AG04450 (cell line): ENCODE measurements around the gene ARHGAP1. TPM values are rescaled to one million over a fixed set of nuclear protein-coding genes. Genes with fewer than 3 reads are reported as not detected.

Source experiments
- CTCF ChIA-PET: fragments of 300-600, 350-600 bp; formaldehyde crosslinking; extraction: SDS; loops from one replicate; lab custom pipeline; 2022; ENCODE audit warnings: antibody characterized with exemption, inconsistent platforms; lab: Charles Lee
- POLR2A ChIA-PET: fragments of 350-600 bp; formaldehyde crosslinking; extraction: SDS; loops from one replicate; lab custom pipeline; 2021; ENCODE audit warnings: antibody characterized with exemption, inconsistent platforms; lab: Yijun Ruan, JAX
- DNase-seq: peaks from one replicate; pipeline ENCODE4 v3.0.0-alpha.2; 2011; ENCODE audit warnings: low read depth, low spot score
- H3K27ac ChIP-seq: one replicate; pipeline ENCODE4 v1.5.1; 2012; ENCODE audit warnings: low read depth, low read length, control low read depth
- H3K27me3 ChIP-seq: one replicate; pipeline ENCODE4 v1.6.0; 2012; ENCODE audit warnings: low read length; ENCODE audit not compliant: control insufficient read depth, insufficient read depth
- H3K4me3 ChIP-seq: 2 replicates; pipeline ENCODE4 v1.5.1; 2011; ENCODE audit warnings: mild to moderate bottlenecking, low read depth, low read length, control low read depth
- H3K9me3 ChIP-seq: 2 replicates; pipeline ENCODE4 v1.5.1; 2012; ENCODE audit warnings: low read length; ENCODE audit not compliant: control insufficient read depth, insufficient read depth
- CTCF ChIP-seq: IDR thresholded peaks from 2 replicates; pipeline ENCODE4 v1.5.1; 2011; ENCODE audit warnings: low read depth, low read length, control low read depth, inconsistent platforms
- polyA plus RNA-seq: library from polyadenylated mRNA; depleted of rRNA; stranded (reverse); fragments of >200 nt; gene quantifications from 2 replicates; pipeline ENCODE4 v1.2.3, GENCODE V29; 2011; rRNA removed

The ARHGAP1 gene
- polyA plus RNA-seq, 1 experiment, result 42.4 TPM

GRCh38 chr11:46628961-46629360, 71.5 kb downstream of the ARHGAP1 start:
- Histone ChIP-seq H3K9me3 (no peaks in the 10 kb centered on the region), H3K4me3 (no peak overlapping the region), H3K27me3 (no peaks in the 10 kb centered on the region), H3K27ac (no peak overlapping the region)
- ChIA-PET CTCF (interaction anchor here (1.9 kb wide), 1 partner anchor 11 kb away, joined by 9 read pairs; the partner anchor contains the start of genes ATG13 and HARBI1), POLR2A (no interaction called here)
- TF ChIP-seq CTCF, result no peak
- DNase-seq, result no peak

Other genes with a start within 250 kb of the ARHGAP1 start
- 12.2 and 12.8 TPM in 2 replicates for gene AMBRA1, start 106.6 kb downstream of the ARHGAP1 start, polyA plus RNA-seq
- 4.3 and 4.4 TPM in 2 replicates for gene HARBI1, start 83.4 kb downstream of the ARHGAP1 start, polyA plus RNA-seq
- gene ATG13, start 83.1 kb downstream of the ARHGAP1 start, polyA plus RNA-seq, result 57.9 and 62.5 TPM in 2 replicates
- gene ZNF408, start 412 bp upstream of the ARHGAP1 start, polyA plus RNA-seq, result 4.9 TPM in 2 replicates
- gene F2, start 18.6 kb upstream of the ARHGAP1 start, polyA plus RNA-seq, result not detected in 2 replicates
- 93.1 and 114 TPM in 2 replicates for gene CKAP5, start 145.7 kb upstream of the ARHGAP1 start, polyA plus RNA-seq
- 3.8 and 4.1 TPM in 2 replicates for gene LRP4, start 217.9 kb upstream of the ARHGAP1 start, polyA plus RNA-seq
- gene CSTPP1, start 236.1 kb upstream of the ARHGAP1 start, polyA plus RNA-seq, result 30.2 and 38.7 TPM in 2 replicates